ENCODE data around the gene IQCK. TPM values are rescaled to one million over a fixed set of nuclear protein-coding genes. Genes with fewer than 3 reads are reported as not detected.
A peak's percentile ranks its signal among the peaks of the same experiment; 100 is the strongest.

The IQCK gene
- total and polyA plus RNA-seq, 11 donors, result 5.6 to 17.4 (median 9.0) TPM

DNA sequence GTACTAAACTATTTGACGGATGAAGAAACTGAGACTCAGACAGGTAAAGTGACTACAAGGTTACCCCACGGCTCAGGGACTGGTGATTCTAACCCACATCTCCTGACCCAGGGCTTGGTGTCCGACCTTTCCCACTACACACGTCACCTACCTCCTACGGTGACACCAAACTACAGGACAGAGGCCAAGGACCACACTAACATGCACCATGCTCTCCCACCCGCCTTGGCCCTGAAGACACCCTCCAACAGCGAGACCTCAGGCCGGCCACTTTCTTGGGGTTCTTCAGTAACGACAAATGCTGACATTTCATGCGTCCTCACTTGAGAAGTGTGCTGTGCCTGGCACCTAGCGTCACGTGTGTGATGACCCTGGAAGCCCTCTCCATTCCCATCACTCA lies 6.4 kb upstream of the IQCK start:
- ATAC-seq (no peak), DNase-seq (no peak)
- intact Hi-C loops (cut with DNase I), result loop anchor here in 3 of 10 donors (10.0 kb wide), 3 partner anchors 93 to 173 kb away; partner anchors contain the start of genes GPRC5B (in 1 of the 3) and VPS35L (in 1 of the 3)
- Histone ChIP-seq H3K4me3 (no peak overlapping the region), H3K27ac (peak overlapping the region in 8 of 12 donors; percentile 55 to 80 (median 70)), H3K4me1 (peaks cover 4 to 43% (median 27%) of the 10 kb centered on the region in 12 donors), H3K27me3 (no peaks in the 10 kb centered on the region), H3K9me3 (no peaks in the 10 kb centered on the region), H3K36me3 (peaks cover 0 to 68% (median 32%) of the 10 kb centered on the region in 9 donors)
- WGBS, 4 donors, result 92 to 97% (median 93%) methylated on average over 11 to 12 of the region's 12 CpGs
- TF ChIP-seq, protein P1, sequence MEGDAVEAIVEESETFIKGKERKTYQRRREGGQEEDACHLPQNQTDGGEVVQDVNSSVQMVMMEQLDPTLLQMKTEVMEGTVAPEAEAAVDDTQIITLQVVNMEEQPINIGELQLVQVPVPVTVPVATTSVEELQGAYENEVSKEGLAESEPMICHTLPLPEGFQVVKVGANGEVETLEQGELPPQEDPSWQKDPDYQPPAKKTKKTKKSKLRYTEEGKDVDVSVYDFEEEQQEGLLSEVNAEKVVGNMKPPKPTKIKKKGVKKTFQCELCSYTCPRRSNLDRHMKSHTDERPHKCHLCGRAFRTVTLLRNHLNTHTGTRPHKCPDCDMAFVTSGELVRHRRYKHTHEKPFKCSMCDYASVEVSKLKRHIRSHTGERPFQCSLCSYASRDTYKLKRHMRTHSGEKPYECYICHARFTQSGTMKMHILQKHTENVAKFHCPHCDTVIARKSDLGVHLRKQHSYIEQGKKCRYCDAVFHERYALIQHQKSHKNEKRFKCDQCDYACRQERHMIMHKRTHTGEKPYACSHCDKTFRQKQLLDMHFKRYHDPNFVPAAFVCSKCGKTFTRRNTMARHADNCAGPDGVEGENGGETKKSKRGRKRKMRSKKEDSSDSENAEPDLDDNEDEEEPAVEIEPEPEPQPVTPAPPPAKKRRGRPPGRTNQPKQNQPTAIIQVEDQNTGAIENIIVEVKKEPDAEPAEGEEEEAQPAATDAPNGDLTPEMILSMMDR (IDR thresholded peaks at IDR 0.05), result no peak
- TF ChIP-seq POLR2A (IDR thresholded peaks at IDR 0.05), result no peak

DNA sequence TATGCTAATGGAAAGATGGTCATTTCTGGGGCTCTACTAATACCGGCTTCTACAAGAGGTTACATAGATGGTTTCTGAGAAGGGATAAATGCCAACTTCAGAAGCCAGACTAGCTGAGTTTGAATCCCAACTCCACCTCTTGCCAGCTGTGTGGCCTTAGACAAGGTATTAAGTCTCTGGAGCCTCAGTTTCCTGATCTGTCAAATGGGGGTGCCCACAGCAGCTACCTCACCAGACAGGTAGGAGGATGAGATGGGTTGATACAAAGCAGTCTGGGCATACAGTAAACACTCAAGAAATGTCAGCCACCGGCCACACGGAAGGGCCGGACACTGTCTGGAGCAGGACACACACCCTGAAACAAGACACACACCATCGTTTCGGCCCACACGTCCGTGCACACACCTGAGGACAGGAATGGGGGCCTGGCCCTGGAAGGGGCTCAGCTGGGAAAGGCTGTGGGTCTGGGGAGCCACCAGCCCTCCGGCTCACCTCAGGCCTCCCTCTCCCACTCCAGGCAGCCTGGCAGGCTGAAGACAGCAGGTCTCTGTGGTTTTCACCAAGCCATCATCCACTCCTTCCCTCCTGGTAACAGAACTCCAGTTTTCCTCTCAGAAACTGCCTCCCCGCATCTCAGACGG lies 5.5 kb upstream of the IQCK start:
- Histone ChIP-seq H3K9me3 (no peaks in the 10 kb centered on the region), H3K4me3 (no peak overlapping the region), H3K4me1 (peaks cover 4 to 51% (median 35%) of the 10 kb centered on the region in 12 donors), H3K36me3 (peaks cover 0 to 63% (median 26%) of the 10 kb centered on the region in 9 donors), H3K27me3 (no peaks in the 10 kb centered on the region), H3K27ac (no peak overlapping the region)
- DNase-seq, result no peak
- TF ChIP-seq, protein P1 (IDR thresholded peaks at IDR 0.05), result no peak
- no peak for TF ChIP-seq POLR2A (IDR thresholded peaks at IDR 0.05)
- intact Hi-C loops (cut with DNase I), result loop anchor here in 3 of 10 donors (10.0 kb wide), 3 partner anchors 92 to 172 kb away; partner anchors contain the start of genes GPRC5B (in 1 of the 3) and VPS35L (in 1 of the 3)
- 93 to 96% (median 95%) methylated on average over 11 of the region's 11 CpGs for WGBS, 4 donors
- ATAC-seq, result no peak

DNA sequence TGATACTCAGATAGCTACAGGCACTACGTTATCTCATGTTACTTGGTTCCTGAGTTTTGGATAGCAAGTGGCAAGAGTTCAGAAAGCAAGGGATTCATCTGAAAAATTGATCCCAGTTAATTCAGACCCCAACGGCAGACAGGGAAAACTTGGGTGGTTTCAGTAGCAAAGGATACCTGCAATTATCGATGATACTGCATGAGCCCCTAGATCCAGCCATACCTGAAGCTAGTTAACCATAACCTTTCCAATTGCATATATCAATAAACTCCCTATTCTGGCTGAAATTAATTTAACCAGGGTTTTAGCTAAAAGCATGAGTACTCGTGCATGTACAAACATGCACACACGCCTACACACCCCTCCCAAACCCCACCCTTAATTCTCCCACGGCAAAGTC lies 4.4 kb upstream of the IQCK start:
- 91 to 96% (median 94%) methylated on average over 6 of the region's 6 CpGs for WGBS, 4 donors
- intact Hi-C loops (cut with DNase I), result loop anchor here in 3 of 10 donors (10.0 kb wide), 3 partner anchors 91 to 171 kb away; partner anchors contain the start of genes GPRC5B (in 1 of the 3) and VPS35L (in 1 of the 3)
- Histone ChIP-seq H3K9me3 (no peaks in the 10 kb centered on the region), H3K27me3 (no peaks in the 10 kb centered on the region), H3K36me3 (peaks cover 0 to 59% (median 26%) of the 10 kb centered on the region in 9 donors), H3K4me3 (no peak overlapping the region), H3K4me1 (peaks cover 4 to 46% (median 35%) of the 10 kb centered on the region in 12 donors), H3K27ac (no peak overlapping the region)
- ATAC-seq (no peak), DNase-seq (no peak)
- no peak for TF ChIP-seq POLR2A (IDR thresholded peaks at IDR 0.05)
- TF ChIP-seq, protein P1 (IDR thresholded peaks at IDR 0.05), result no peak

DNA sequence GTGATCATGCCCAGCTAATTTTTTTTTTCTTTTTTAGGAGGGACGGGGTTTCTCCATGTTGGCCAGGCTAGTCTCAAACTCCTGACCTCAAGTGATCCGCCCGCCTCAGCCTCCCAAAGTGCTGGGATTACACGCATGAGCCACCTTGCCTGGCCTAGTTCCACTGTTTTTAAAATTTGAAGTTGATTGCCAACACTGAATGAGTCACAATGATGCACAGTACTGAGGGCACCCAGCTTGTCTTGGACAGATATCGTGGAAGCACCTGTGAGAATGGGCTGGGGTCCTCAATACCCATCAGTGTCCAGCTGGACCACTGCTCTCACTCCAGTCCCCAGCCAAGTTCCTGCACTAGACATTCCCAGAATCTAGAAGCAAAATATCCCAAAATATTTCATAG lies 2.5 kb upstream of the IQCK start:
- no peak for TF ChIP-seq POLR2A (IDR thresholded peaks at IDR 0.05)
- TF ChIP-seq, protein P1 (IDR thresholded peaks at IDR 0.05), result no peak
- intact Hi-C loops (cut with DNase I), result loop anchor here in 8 of 10 donors (5.0 to 10.0 kb wide), 6 partner anchors 37 to 169 kb away; partner anchors contain the start of genes GPRC5B (in 5 of the 8) and VPS35L (in 1 of the 8)
- Histone ChIP-seq H3K27me3 (no peaks in the 10 kb centered on the region), H3K9me3 (no peaks in the 10 kb centered on the region), H3K4me1 (peaks cover 4 to 47% (median 39%) of the 10 kb centered on the region in 12 donors), H3K27ac (no peak overlapping the region), H3K36me3 (peaks cover 0 to 43% (median 15%) of the 10 kb centered on the region in 9 donors), H3K4me3 (no peak overlapping the region)
- no peak for ATAC-seq
- DNase-seq, result no peak
- WGBS, 4 donors, result 94 to 96% (median 95%) methylated on average over 5 of the region's 5 CpGs

Measured in heart left ventricle (tissue), 16 donors.